ENCODE measurements around the gene MAN1B1. TPM values are rescaled to one million over a fixed set of nuclear protein-coding genes. Genes with fewer than 3 reads are reported as not detected.

The MAN1B1 gene
- total RNA-seq, 4 donors from 2014 or later: 52.1 to 99.2 (median 63.1) TPM

DNA sequence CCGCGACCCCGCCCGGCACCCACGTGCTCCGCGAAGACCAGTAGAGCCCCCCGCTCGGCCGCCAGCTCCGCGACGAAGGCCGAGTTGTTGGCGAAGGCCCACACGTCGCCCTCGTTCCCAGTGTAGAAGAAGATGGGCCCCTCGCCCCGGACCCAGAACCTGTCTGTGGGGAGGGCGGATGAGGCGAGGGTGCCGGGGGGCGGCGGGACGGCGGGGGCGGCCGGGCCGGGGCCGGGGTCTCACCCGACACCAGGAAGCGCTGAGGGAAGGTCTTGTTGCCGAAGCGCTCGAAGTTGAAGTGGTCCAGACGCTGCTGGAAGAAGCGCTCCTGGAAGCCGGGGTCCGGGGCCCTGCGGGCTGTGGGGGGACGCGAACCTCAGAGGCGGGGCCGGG is 27.4 kb downstream of the MAN1B1 start:
- TF ChIP-seq, protein P1, sequence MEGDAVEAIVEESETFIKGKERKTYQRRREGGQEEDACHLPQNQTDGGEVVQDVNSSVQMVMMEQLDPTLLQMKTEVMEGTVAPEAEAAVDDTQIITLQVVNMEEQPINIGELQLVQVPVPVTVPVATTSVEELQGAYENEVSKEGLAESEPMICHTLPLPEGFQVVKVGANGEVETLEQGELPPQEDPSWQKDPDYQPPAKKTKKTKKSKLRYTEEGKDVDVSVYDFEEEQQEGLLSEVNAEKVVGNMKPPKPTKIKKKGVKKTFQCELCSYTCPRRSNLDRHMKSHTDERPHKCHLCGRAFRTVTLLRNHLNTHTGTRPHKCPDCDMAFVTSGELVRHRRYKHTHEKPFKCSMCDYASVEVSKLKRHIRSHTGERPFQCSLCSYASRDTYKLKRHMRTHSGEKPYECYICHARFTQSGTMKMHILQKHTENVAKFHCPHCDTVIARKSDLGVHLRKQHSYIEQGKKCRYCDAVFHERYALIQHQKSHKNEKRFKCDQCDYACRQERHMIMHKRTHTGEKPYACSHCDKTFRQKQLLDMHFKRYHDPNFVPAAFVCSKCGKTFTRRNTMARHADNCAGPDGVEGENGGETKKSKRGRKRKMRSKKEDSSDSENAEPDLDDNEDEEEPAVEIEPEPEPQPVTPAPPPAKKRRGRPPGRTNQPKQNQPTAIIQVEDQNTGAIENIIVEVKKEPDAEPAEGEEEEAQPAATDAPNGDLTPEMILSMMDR (IDR thresholded peaks at IDR 0.05): no peak
- TF ChIP-seq POLR2A (IDR thresholded peaks at IDR 0.05) (no peak), POLR2AphosphoS5 (IDR thresholded peaks at IDR 0.05) (no peak), EP300 (IDR thresholded peaks at IDR 0.05) (no peak)
- no peak overlapping the region for H3K27ac ChIP-seq
- peaks cover 22% of the 10 kb centered on the region for H3K4me1 ChIP-seq
- 0% methylated on average over 1 of the region's 45 CpGs for WGBS
- DNase-seq (ENCODE audit: low spot score in 2 of 2): peak in 1 of 2 donors; percentile 68
- H3K36me3 ChIP-seq: peaks cover 38% of the 10 kb centered on the region
- no peaks in the 10 kb centered on the region for H3K9me3 ChIP-seq
- peaks cover 3% of the 10 kb centered on the region for H3K27me3 ChIP-seq
- peak overlapping the region; percentile 88 for H3K4me3 ChIP-seq

DNA sequence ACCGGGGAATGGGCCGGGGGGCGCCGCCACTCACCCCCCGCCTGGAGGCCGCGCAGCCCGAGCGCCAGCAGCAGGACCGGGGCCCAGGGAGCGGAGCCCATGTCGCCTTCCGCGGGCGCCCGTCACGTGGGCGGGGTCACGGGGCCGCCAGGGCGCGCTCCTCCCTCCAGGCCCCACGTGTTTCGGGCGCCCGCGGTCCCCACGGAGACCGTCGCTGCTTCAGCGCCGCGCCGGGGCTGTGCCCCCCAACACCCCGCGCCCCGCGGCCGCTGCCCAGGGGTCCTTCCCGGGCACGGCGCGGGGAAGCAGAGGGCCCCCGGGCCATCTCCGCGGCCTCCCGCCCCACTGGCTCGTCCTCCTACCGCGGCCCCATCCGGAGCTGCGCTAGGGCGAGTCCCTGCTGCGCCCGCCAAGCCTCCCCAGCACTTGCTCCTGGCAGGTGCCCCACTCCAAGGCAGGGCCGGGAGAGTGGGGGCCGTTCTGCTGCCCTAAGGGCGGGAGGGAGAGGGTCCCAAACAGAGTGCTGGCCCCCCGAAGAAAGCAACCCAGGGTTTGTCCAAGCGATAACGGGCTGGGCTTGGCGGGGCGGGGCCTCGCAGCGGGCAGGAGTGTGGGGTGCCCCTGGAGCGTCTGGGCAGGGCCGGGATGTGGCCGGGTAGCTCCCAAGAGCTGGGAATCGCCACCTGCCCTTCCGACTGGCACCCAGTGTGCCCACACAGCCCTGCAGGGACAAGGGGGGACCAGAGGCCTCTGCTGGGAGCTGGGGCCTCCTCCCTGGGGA is 28.0 kb downstream of the MAN1B1 start, which contains the start of gene DPP7:
DPP7 (minus strand) TSS at position 121 of the 781 bp plus-strand sequence; CDS start at position 101, 20 bp downstream.
- no CpG with 5 or more reads among the region's 70 CpGs for WGBS
- peak within 1 kb of the TSS; percentile 88 for H3K4me3 ChIP-seq
- H3K27ac ChIP-seq: no peak within 1 kb of the TSS
- peak in 1 of 2 donors; percentile 78 for DNase-seq (ENCODE audit: low spot score in 2 of 2)
- H3K36me3 ChIP-seq: peaks cover 32% of the 10 kb centered on the region
- peaks cover 3% of the 10 kb centered on the region for H3K27me3 ChIP-seq
- H3K4me1 ChIP-seq: peaks cover 22% of the 10 kb centered on the region
- no peak for TF ChIP-seq POLR2A (IDR thresholded peaks at IDR 0.05)
- TF ChIP-seq, protein P1 (IDR thresholded peaks at IDR 0.05): no peak
- no peak for TF ChIP-seq EP300 (IDR thresholded peaks at IDR 0.05)
- no peak for TF ChIP-seq POLR2AphosphoS5 (IDR thresholded peaks at IDR 0.05)
- H3K9me3 ChIP-seq: no peaks in the 10 kb centered on the region

GRCh38 chr9:137115394-137116026 is 28.7 kb downstream of the MAN1B1 start:
- H3K27me3 ChIP-seq: peaks cover 3% of the 10 kb centered on the region
- H3K4me3 ChIP-seq: no peak overlapping the region
- H3K9me3 ChIP-seq: no peaks in the 10 kb centered on the region
- no peak overlapping the region for H3K27ac ChIP-seq
- TF ChIP-seq POLR2AphosphoS5 (IDR thresholded peaks at IDR 0.05) (no peak), EP300 (IDR thresholded peaks at IDR 0.05) (no peak)
- TF ChIP-seq, protein P1 (IDR thresholded peaks at IDR 0.05): no peak
- peak in 1 of 2 donors; percentile 63 for DNase-seq (ENCODE audit: low spot score in 2 of 2)
- peaks cover 25% of the 10 kb centered on the region for H3K36me3 ChIP-seq
- H3K4me1 ChIP-seq: peaks cover 22% of the 10 kb centered on the region
- 83% methylated on average over 2 of the region's 21 CpGs for WGBS

DNA sequence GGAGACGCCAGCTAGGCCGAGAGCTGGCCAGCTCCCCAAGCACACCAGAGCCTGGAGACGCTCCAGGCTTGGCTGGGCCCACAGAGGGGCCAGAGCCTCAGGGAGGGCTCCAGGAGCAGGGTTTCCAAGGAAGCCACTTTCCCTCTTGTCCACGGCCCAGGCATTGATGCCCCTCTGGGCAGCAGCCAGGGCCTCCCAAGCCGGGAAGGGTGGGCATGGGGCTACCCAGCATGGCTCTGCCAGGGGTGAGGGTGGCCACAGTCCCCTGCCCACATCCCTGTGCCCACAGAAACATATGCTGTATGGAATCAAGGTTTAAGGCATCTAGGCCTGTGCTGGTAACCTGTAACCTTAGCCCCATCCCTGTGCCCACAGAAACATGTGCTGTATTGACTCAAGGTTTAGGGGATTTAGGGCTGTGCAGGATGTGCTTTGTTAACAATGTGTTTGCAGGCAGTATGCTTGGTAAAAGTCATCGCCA is 29.3 kb downstream of the MAN1B1 start:
- no CpG with 5 or more reads among the region's 6 CpGs for WGBS

More for the DNA sequence above, 29.3 kb downstream of the MAN1B1 start:
- H3K9me3 ChIP-seq: no peaks in the 10 kb centered on the region
- H3K27me3 ChIP-seq: peaks cover 3% of the 10 kb centered on the region
- H3K36me3 ChIP-seq: peaks cover 20% of the 10 kb centered on the region
- TF ChIP-seq POLR2AphosphoS5 (IDR thresholded peaks at IDR 0.05) (no peak), POLR2A (IDR thresholded peaks at IDR 0.05) (no peak), EP300 (IDR thresholded peaks at IDR 0.05) (no peak)
- TF ChIP-seq, protein P1 (IDR thresholded peaks at IDR 0.05): no peak
- H3K27ac ChIP-seq: no peak overlapping the region
- DNase-seq (ENCODE audit: low spot score in 2 of 2): no peak
- H3K4me3 ChIP-seq: no peak overlapping the region
- H3K4me1 ChIP-seq: peaks cover 22% of the 10 kb centered on the region
